Skeletal muscle cell (primary cell): Measurements from ENCODE around the gene JSRP1.

Source experiments
- DNase-seq: peaks from one replicate; pipeline ENCODE4 v3.0.0-alpha.2; 2010; ENCODE audit warnings: low read depth
- H3K4me3 ChIP-seq: 2 replicates; pipeline ENCODE4 v1.5.1; 2011; ENCODE audit warnings: low read depth, mild to moderate bottlenecking, control low read depth, low read length, moderate library complexity

JSRP1 gene

GRCh38 chr19:2207991-2208860 lies 48.0 kb downstream of the JSRP1 start:
- DNase-seq = peak; percentile 40
- H3K4me3 ChIP-seq = no peak overlapping the region

DNA sequence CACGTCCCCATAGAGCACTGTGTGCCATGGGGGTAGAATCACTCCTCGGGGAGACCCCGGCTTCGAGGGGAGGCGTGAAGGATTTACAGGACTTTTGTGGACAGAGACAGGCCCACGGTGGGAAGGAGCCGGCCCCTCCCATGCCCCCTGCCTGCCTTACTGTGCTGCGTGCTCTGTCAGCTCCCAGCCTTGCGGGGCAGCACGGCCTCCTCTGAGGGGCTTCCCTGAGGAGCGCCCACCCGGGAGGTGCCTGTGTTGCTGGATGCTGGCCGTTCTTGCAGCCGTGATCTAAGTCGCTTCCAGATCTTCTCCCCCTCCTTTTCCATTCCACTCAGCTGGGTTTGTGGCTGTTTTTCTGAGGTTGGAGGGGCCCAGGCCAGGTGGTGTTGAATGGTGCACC lies 49.2 kb downstream of the JSRP1 start:
- no peak overlapping the region for H3K4me3 ChIP-seq
- DNase-seq = no peak

DNA sequence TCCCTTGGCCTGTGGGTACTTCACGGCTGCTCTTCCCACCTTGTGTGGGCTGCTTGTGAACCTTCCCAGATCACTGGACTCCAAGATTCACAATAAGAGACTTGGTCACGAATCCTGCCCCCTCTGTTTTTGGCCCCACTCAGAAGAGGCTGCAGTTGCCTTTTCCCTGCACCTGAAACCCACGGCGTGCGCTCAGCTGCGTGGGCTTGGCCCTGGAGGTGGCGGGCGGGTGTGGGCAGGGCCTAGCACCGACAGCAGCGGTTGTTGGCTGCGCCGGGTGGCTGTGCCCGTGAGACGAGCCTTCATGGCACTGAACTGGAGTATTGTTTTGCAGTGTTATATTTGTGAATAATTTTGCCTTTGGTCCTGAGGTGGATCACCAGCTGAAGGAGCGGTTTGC lies 53.9 kb downstream of the JSRP1 start:
- DNase-seq = no peak

More for the DNA sequence above, 53.9 kb downstream of the JSRP1 start:
- no peak overlapping the region for H3K4me3 ChIP-seq
